ENCODE data around the gene RPS27.

RPS27 gene

GRCh38 chr1:153954826-153955225 is 35.7 kb upstream of the RPS27 start:
- no peak for DNase-seq (ENCODE audit: low spot score in 2 of 2)
- Histone ChIP-seq H3K4me3 (no peak overlapping the region), H3K4me1 (peaks cover 11% of the 10 kb centered on the region), H3K27me3 (ENCODE audit: low read depth) (no peaks in the 10 kb centered on the region), H3K9me3 (no peaks in the 10 kb centered on the region), H3K36me3 (replicated peaks) (peaks cover 29% of the 10 kb centered on the region)
- in situ Hi-C loops (cut with MboI; ENCODE audit: low sequenced_read_pairs): no loop called here

GRCh38 chr1:153956997-153957715 is 33.4 kb upstream of the RPS27 start:
- no peaks in the 10 kb centered on the region for H3K9me3 ChIP-seq
- DNase-seq (ENCODE audit: low spot score in 2 of 2): no peak
- peaks cover 37% of the 10 kb centered on the region for H3K36me3 ChIP-seq (replicated peaks)
- in situ Hi-C loops (cut with MboI; ENCODE audit: low sequenced_read_pairs): no loop called here
- H3K4me3 ChIP-seq: peak overlapping the region; percentile 90
- H3K4me1 ChIP-seq: peaks cover 21% of the 10 kb centered on the region
- H3K27me3 ChIP-seq (ENCODE audit: low read depth): no peaks in the 10 kb centered on the region

- peaks cover 21% of the 10 kb centered on the region for H3K4me1 ChIP-seq
- H3K27me3 ChIP-seq (ENCODE audit: low read depth): no peaks in the 10 kb centered on the region
- peaks cover 31% of the 10 kb centered on the region for H3K36me3 ChIP-seq (replicated peaks)
- H3K4me3 ChIP-seq: peak overlapping the region; percentile 90
- in situ Hi-C loops (cut with MboI; ENCODE audit: low sequenced_read_pairs): no loop called here
- no peaks in the 10 kb centered on the region for H3K9me3 ChIP-seq
- DNase-seq (ENCODE audit: low spot score in 2 of 2): no peak
Observed at GRCh38 chr1:153957744-153958110, 32.8 kb upstream of the RPS27 start.

DNA sequence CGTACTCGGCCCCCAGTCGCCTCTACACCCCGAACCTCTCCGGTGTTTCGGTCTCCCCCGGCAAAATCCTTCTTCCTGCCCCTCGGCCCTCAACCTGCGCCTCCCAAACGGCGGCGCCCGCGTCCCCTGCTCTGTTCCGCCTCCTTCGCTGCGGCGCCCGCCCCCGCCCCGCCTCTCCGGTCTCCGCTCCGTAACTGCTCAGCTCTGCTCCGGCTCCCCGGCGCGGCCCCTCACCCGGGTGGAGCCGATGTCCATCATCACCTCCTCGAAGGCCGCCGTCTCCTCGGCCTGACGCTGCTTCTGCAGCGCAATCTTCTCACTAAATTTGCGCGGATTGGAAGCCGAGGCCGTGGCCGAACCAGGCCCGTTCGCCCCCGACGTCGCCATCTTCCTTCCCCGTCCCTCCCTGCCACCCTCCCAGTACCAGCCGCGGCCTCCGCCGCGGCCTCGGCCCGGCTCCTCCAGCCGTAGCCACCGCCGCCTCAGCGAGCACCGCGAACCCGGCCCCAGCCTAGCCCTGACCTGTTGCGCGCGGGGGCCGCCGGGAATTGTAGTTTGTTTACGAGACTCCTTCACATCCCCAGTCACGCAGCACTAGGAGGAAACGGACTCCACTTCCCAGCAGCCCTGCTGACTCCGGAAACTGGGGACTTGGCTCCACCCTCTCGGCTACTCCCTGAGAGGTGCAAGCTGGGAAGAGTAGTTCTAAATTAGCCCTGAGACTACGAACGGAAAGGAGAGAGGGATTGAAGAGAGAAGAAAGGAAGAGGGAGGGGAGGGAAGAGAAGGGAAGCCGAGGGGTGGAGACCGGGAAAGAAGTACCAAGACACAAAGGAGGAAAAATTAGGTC is 32.2 kb upstream of the RPS27 start, which contains the start of gene CRTC2:
CRTC2 (minus strand) TSS at position 502 of the 850 bp plus-strand sequence; CDS start at position 387, 115 bp downstream.
- Histone ChIP-seq H3K27me3 (ENCODE audit: low read depth) (no peaks in the 10 kb centered on the region), H3K4me1 (peaks cover 21% of the 10 kb centered on the region), H3K9me3 (no peaks in the 10 kb centered on the region), H3K36me3 (replicated peaks) (peaks cover 30% of the 10 kb centered on the region), H3K4me3 (peak within 1 kb of the TSS; percentile 90)
- DNase-seq (ENCODE audit: low spot score in 2 of 2): peak; percentile 99
- in situ Hi-C loops (cut with MboI; ENCODE audit: low sequenced_read_pairs): no loop called here

- peaks cover 30% of the 10 kb centered on the region for H3K36me3 ChIP-seq (replicated peaks)
- no peak for DNase-seq (ENCODE audit: low spot score in 2 of 2)
- H3K4me1 ChIP-seq: peaks cover 21% of the 10 kb centered on the region
- H3K9me3 ChIP-seq: no peaks in the 10 kb centered on the region
- no peaks in the 10 kb centered on the region for H3K27me3 ChIP-seq (ENCODE audit: low read depth)
- peak overlapping the region; percentile 90 for H3K4me3 ChIP-seq
- in situ Hi-C loops (cut with MboI; ENCODE audit: low sequenced_read_pairs): no loop called here
Observed at GRCh38 chr1:153958961-153959260, 31.7 kb upstream of the RPS27 start.

- in situ Hi-C loops (cut with MboI; ENCODE audit: low sequenced_read_pairs): no loop called here
Observed at GRCh38 chr1:153959454-153959853, 31.1 kb upstream of the RPS27 start.

GRCh38 chr1:153960206-153960605 is 30.4 kb upstream of the RPS27 start:
- Histone ChIP-seq H3K36me3 (replicated peaks) (peaks cover 30% of the 10 kb centered on the region), H3K4me1 (peaks cover 29% of the 10 kb centered on the region), H3K4me3 (no peak overlapping the region), H3K27me3 (ENCODE audit: low read depth) (no peaks in the 10 kb centered on the region), H3K9me3 (no peaks in the 10 kb centered on the region)
- no peak for DNase-seq (ENCODE audit: low spot score in 2 of 2)
- in situ Hi-C loops (cut with MboI; ENCODE audit: low sequenced_read_pairs): no loop called here

More at GRCh38 chr1:153959454-153959853, 31.1 kb upstream of the RPS27 start:
- Histone ChIP-seq H3K9me3 (no peaks in the 10 kb centered on the region), H3K36me3 (replicated peaks) (peaks cover 30% of the 10 kb centered on the region), H3K4me1 (peaks cover 24% of the 10 kb centered on the region), H3K27me3 (ENCODE audit: low read depth) (no peaks in the 10 kb centered on the region), H3K4me3 (no peak overlapping the region)
- no peak for DNase-seq (ENCODE audit: low spot score in 2 of 2)

DNA sequence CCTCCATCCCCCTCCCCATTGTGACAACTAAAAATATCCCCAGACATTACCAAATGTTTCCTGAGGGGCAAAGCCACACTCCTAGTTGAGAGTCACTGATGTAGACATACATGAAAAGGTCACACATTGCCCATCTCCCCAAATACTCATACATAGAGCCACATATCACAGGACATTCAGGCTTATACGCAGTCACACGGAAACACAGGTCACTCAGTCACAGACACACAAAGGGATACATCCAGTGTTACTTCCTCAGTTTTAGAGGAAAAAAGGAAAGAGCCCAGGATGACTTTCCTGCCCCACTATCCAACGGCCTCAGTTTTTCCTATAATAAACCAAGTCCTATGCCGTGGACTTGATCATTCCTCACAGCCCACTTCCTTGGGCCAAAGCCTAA is 29.1 kb upstream of the RPS27 start:
- peak overlapping the region; percentile 61 for H3K4me3 ChIP-seq
- H3K27me3 ChIP-seq (ENCODE audit: low read depth): no peaks in the 10 kb centered on the region
- DNase-seq (ENCODE audit: low spot score in 2 of 2): no peak
- H3K9me3 ChIP-seq: no peaks in the 10 kb centered on the region
- peaks cover 30% of the 10 kb centered on the region for H3K36me3 ChIP-seq (replicated peaks)
- in situ Hi-C loops (cut with MboI; ENCODE audit: low sequenced_read_pairs): no loop called here
- peaks cover 34% of the 10 kb centered on the region for H3K4me1 ChIP-seq

GRCh38 chr1:153962088-153963029 is 28.2 kb upstream of the RPS27 start:
- peak in 1 of 2 experiments; percentile 38 for DNase-seq (ENCODE audit: low spot score in 2 of 2)
- in situ Hi-C loops (cut with MboI; ENCODE audit: low sequenced_read_pairs): no loop called here

DNA sequence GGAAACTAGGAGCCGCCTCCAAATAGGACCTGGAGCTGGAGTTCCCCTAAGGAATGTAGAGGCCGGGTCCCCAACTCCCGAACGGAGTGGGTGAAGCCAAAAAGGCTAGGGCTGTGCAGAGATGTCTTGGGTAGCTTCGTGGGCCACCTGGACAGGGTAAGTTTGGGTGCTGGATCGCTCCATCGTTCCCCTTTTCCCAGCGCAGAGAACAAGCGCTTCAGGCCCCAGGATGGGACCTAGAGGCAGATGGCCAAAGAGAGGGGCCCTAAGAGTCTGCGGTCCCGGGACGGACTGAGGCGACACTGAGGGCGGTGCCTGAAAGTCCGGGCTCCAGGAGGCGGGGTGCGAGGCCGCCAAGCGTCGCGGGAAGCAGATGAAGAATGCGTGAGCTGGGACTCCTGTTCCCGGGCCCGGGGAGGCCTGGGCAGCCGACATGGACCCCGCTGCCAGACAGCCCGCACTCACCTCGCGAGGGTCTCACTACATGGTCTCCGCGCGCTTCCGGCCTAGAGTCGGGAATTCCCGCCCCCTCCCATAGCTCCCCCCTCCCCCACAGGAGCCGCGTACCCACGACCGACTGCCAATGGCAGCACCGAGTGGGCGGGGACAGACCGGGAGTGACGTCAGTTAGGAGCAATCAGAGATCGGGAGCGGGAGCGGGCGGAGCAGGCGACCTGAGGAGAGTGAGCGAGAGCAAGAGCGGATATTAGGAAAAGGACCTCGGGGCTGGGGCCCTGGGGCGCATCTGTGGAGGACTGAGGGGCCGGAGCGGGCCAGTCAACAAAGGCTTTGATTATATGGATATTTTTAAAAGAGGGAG is 27.3 kb upstream of the RPS27 start, which contains the start of gene SLC39A1:
SLC39A1 (minus strand) TSS at position 508 of the 820 bp plus-strand sequence. CDS start 822 bp downstream, outside the sequence.
- Histone ChIP-seq H3K9me3 (no peaks in the 10 kb centered on the region), H3K4me1 (peaks cover 33% of the 10 kb centered on the region), H3K4me3 (peak within 1 kb of the TSS; percentile 61), H3K27me3 (ENCODE audit: low read depth) (no peaks in the 10 kb centered on the region), H3K36me3 (replicated peaks) (peaks cover 30% of the 10 kb centered on the region)
- peak; percentile 95 to 100 for DNase-seq (ENCODE audit: low spot score in 2 of 2)
- in situ Hi-C loops (cut with MboI; ENCODE audit: low sequenced_read_pairs): no loop called here

More at GRCh38 chr1:153962088-153963029, 28.2 kb upstream of the RPS27 start:
- Histone ChIP-seq H3K9me3 (no peaks in the 10 kb centered on the region), H3K4me3 (peak overlapping the region; percentile 61), H3K27me3 (ENCODE audit: low read depth) (no peaks in the 10 kb centered on the region), H3K4me1 (peaks cover 33% of the 10 kb centered on the region), H3K36me3 (replicated peaks) (peaks cover 30% of the 10 kb centered on the region)

- Histone ChIP-seq H3K4me3 (peak overlapping the region; percentile 61), H3K27me3 (ENCODE audit: low read depth) (no peaks in the 10 kb centered on the region), H3K9me3 (no peaks in the 10 kb centered on the region), H3K4me1 (peaks cover 31% of the 10 kb centered on the region), H3K36me3 (replicated peaks) (peaks cover 30% of the 10 kb centered on the region)
- DNase-seq (ENCODE audit: low spot score in 2 of 2): peak; percentile 63 to 81
- in situ Hi-C loops (cut with MboI; ENCODE audit: low sequenced_read_pairs): no loop called here
Observed at GRCh38 chr1:153963850-153964331, 26.7 kb upstream of the RPS27 start.

DNA sequence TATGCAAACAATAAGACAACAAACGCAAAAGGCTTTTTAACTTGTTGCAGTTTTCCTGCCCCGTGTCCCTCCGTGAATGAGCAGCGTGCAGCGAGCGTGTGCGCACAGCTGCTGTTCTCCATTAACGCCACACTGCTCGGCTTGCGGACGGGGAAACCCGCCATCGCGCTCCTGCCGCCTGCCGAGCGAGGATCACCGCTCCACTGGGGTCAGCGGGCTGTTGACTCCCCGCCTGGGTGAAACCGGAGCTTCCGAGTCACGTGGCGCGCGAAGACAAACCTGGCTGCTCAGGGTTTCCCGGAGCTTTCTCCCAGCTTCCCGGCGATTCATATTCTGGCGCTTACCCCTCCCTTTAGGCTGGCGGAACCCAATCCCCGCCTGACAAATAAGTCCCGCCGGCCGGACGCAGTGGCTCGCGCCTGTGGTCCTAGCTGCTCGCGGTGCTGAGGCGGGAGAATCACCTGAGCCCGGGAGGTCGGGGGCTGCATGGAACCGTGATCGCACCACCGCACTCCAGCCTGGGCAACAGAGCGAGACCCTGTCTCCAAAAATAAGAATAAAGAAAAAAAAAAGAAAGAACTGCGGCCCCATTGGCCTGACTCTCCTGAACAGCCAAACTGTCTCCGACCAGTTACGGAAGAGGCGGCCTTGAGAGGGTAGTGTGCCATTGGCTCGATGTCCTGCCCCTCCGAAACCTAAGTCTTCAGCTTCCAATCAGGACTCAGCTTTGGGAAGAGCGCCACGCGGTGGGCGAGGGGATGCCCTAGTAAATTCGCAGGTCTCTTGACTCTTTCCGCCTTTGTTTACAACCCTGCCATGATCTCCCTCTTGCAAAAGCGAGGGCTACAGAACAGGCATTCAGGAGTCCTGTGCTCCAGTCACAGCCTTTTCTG is 23.2 kb upstream of the RPS27 start, which contains the start of gene CREB3L4:
CREB3L4 (plus strand) TSS at position 796 of the 893 bp plus-strand sequence. CDS start 624 bp downstream, outside the sequence.
- Histone ChIP-seq H3K36me3 (replicated peaks) (no peaks in the 10 kb centered on the region; the same call in 1 of the 2 replicates), H3K4me1 (peaks cover 18% of the 10 kb centered on the region), H3K27me3 (ENCODE audit: low read depth) (no peaks in the 10 kb centered on the region), H3K4me3 (peak within 1 kb of the TSS; percentile 44), H3K9me3 (no peaks in the 10 kb centered on the region)
- in situ Hi-C loops (cut with MboI; ENCODE audit: low sequenced_read_pairs): no loop called here
- DNase-seq (ENCODE audit: low spot score in 2 of 2): peak; percentile 96 to 97
